Mucosa of rectum (tissue), 2 donors: ENCODE measurements around the gene SERTAD3.
A peak's percentile ranks its signal among the peaks of the same experiment; 100 is the strongest.
"Not testable (repeated sequence)": the region's sequence is repeated elsewhere in the genome, so short reads cannot be mapped to it uniquely, and the experiment has no call there.

Source experiments
- H3K27ac ChIP-seq, 2 donors: one replicate each; pipeline ENCODE4 v1.7.0; 2013; ENCODE audit warnings: inconsistent platforms in 2 of 2, low read depth in 2 of 2, low read length in 2 of 2
- H3K27me3 ChIP-seq, 2 donors: one replicate each; pipeline ENCODE4 v1.7.0; 2013; ENCODE audit warnings: low read length in 2 of 2; ENCODE audit not compliant: control insufficient read depth in 2 of 2, insufficient read depth in 2 of 2
- H3K36me3 ChIP-seq, 2 donors: one replicate each; pipeline ENCODE4 v1.7.0; 2013; ENCODE audit warnings: low read length in 2 of 2; ENCODE audit not compliant: control insufficient read depth in 2 of 2, insufficient read depth in 2 of 2
- H3K4me1 ChIP-seq, 2 donors: one replicate each; pipeline ENCODE4 v1.7.0; 2013; ENCODE audit warnings: low read length in 2 of 2, mild to moderate bottlenecking in 1 of 2; ENCODE audit not compliant: control insufficient read depth in 2 of 2, insufficient read depth in 2 of 2
- H3K4me3 ChIP-seq, 2 donors: one replicate each; pipeline ENCODE4 v1.7.0; 2013; ENCODE audit warnings: low read length in 2 of 2
- H3K9ac ChIP-seq, 2 donors: one replicate each; pipeline ENCODE4 v1.7.0; 2013; ENCODE audit warnings: low read length in 2 of 2, low read depth in 1 of 2, mild to moderate bottlenecking in 1 of 2
- H3K9me3 ChIP-seq, 2 donors: one replicate each; pipeline ENCODE4 v1.7.0; 2013; ENCODE audit warnings: low read length in 2 of 2; ENCODE audit not compliant: control insufficient read depth in 2 of 2
- donor health status: healthy.
- donor health status: Normal muscosa, but diverticular disease.

Gene SERTAD3

DNA sequence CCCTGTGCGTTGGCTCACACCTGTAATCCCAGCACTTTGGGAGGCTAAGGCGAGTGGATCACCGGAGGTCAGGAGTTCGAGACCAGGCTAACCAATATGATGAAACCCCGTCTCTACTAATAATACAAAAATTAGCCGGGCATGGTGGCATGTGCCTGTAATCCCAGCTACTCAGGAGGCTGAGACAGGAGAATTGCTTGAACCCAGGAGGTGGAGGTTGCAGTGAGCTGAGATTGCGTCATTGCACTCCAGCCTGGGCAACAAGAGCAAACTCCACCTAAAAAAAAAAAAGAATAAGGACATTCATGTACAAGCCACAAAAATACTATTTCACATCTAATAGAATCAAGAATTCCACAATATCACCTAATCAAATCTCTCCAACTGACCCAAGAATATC lies 15.9 kb downstream of the SERTAD3 start:
- not testable (repeated sequence) for H3K27me3 ChIP-seq, H3K9ac ChIP-seq, H3K4me3 ChIP-seq, H3K36me3 ChIP-seq, H3K9me3 ChIP-seq, H3K27ac ChIP-seq
- peaks cover 13 to 15% of the 10 kb centered on the region in 2 donors for H3K4me1 ChIP-seq

DNA sequence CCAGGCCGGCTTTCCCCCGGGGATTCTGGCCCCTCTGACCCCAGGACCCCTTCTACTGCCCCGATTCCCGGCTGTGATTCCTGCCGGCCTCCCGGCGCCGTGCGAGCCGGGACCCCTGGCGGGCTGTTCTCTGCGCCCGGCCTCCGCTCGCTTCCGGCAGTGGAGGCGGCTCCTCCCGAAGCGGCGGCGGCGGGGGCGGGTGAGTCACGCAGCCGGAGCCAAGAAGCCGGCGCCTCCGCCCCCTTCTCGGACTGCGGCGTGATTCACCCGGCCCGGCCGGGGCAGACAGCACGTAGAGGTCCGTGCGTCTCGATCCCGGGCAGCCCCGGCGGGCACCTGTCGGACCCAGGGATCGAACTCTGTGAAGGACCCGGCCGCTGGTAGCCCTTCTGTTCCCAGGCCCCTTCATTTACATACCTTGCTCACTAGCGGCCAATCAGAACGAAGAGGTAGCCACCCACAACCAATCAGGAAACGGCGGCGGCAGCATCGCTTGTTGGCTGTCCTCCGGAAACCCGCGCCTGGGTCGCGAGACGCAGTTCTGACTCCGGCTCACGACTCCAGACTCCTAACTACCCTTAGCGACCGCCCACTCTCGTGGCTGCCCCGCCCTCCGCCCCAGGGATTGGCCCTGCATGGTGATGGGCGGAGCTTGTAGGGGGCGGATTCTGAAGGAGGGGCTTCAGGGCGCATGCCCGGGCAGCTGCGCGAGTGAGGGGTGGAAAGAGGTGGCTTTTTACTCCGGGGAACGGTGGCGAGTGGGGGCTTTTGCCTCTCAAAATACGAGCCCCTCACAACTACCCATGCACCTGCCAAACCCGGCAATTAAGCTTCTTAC lies 18.5 kb downstream of the SERTAD3 start, which contains the start of gene SERTAD1:
Gene SERTAD1, minus strand, starts transcription at position 543 of the 838 bp plus-strand sequence. CDS start 2,446 bp downstream, outside the sequence.
- H3K27ac ChIP-seq, result peak within 1 kb of the TSS; percentile 95 to 98
- H3K27me3 ChIP-seq, result no peaks in the 10 kb centered on the region
- peak within 1 kb of the TSS; percentile 79 to 88 for H3K9ac ChIP-seq
- H3K9me3 ChIP-seq, result no peaks in the 10 kb centered on the region
- peaks cover 8 to 12% of the 10 kb centered on the region in 2 donors for H3K36me3 ChIP-seq
- peaks cover 15 to 22% of the 10 kb centered on the region in 2 donors for H3K4me1 ChIP-seq
- peak within 1 kb of the TSS; percentile 79 to 95 for H3K4me3 ChIP-seq

DNA sequence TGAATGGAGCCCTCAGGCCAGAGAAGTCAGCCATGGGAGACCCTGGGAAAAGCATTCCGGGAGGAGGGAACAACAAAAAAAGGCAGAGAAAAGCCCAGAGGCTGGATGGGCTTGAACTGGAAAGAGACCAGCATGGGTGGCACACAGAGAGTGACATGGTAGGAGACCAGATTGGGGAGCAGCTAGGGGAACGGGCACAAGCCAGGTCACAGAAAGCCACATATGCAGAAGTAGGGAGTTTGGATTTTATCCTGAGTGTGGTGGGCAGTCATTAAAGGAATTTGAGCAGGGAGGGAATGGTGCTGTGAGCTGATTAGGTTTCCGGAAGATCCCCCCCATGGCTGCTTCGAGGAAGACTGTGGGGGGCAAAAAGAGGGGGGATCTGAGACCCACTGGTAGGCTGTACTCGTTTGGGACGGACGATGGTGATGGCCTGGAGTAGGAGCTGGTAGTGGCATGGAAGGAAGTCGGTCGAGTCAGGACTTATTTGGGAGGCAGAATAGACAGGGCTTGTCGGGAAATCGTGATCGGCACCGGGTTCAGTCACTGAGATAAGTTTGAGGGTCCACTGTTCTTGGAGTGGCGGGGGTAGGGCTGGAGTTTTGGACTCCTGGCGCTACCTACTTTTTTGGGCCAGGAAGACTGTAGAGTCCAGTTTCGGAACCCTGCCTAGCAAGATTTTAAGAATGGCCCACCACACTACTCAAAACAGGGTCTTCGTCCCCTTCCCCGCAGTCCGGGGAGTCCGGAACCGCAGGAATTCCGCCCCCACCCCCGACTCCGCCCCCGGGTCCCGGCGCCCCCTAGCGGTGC lies 19.3 kb downstream of the SERTAD3 start:
- H3K4me3 ChIP-seq, result peak overlapping the region; percentile 65 to 95
- H3K4me1 ChIP-seq, result peaks cover 15 to 22% of the 10 kb centered on the region in 2 donors
- no peaks in the 10 kb centered on the region for H3K27me3 ChIP-seq
- H3K27ac ChIP-seq, result peak overlapping the region; percentile 95 to 98
- no peaks in the 10 kb centered on the region for H3K9me3 ChIP-seq
- peak overlapping the region; percentile 79 to 88 for H3K9ac ChIP-seq
- peaks cover 8 to 12% of the 10 kb centered on the region in 2 donors for H3K36me3 ChIP-seq

DNA sequence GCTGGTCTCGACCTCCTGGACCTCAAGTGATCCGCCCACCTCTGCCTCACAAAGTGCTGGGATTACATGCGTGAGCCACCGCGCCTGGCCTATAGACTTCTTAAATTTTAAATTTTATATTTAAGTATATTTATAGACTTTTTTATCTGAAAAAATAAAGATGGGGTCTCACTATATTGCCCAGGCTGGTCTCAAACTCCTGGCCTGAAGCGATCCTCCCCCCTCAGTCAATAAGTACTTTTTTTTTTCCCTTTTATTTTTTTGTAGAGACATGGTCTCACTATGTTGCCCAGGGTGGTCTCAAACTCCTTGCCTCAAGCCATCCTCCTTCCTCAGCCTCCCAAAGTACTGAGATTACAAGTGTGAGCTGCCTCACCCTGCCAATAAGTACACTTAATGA lies 20.2 kb downstream of the SERTAD3 start:
- Histone ChIP-seq H3K9ac (peak overlapping the region in 1 of 2 donors; percentile 31), H3K36me3 (peaks cover 8 to 12% of the 10 kb centered on the region in 2 donors), H3K4me3 (peak overlapping the region in 1 of 2 donors; percentile 95), H3K27me3 (no peaks in the 10 kb centered on the region), H3K4me1 (peaks cover 15 to 22% of the 10 kb centered on the region in 2 donors), H3K9me3 (no peaks in the 10 kb centered on the region), H3K27ac (no peak overlapping the region)

DNA sequence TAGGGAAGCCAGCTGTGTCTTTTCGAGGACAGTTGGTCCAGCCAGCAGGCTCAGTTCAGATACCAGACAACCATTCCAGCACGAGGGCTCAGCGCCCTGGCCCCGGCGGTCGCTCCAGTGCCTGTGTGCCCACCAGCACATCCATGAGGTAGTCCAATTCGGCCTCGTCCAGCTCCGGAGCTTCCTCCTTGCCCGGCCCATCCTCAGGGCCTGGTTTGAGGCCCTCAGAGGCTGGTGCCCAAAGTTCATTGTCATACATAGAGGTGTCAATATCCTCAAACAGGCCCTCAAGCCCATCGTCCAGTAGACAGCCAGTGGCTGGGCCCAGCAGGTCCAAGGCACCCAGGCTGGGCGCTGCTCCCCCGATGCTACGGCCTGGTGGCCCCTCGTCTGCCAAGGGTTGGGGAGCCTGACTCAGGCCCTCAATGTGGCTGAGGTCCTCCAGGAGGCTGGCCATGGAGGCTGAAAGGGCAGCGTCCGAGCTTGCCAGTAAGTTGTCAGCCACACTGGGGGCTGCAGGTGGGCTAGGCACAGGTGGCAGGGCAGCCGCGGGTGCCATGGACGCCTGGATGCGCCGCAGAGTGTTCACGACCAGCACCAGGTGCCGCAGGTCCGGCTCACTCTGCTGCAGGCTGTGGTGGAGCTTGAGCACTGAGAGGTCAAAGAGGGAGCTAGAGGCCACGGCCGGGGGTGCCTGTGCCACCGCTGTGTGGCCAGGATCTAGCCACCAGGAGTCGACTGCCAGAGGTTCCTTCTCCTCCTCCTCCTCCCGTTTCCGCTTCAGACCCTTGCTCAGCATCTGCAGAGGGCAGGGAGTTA lies 21.2 kb downstream of the SERTAD3 start:
- H3K36me3 ChIP-seq, result peaks cover 8 to 12% of the 10 kb centered on the region in 2 donors
- peak overlapping the region; percentile 17 to 89 for H3K9ac ChIP-seq
- no peaks in the 10 kb centered on the region for H3K27me3 ChIP-seq
- no peaks in the 10 kb centered on the region for H3K9me3 ChIP-seq
- H3K4me3 ChIP-seq, result no peak overlapping the region
- H3K4me1 ChIP-seq, result peaks cover 15 to 22% of the 10 kb centered on the region in 2 donors
- H3K27ac ChIP-seq, result peak overlapping the region; percentile 96 to 98

DNA sequence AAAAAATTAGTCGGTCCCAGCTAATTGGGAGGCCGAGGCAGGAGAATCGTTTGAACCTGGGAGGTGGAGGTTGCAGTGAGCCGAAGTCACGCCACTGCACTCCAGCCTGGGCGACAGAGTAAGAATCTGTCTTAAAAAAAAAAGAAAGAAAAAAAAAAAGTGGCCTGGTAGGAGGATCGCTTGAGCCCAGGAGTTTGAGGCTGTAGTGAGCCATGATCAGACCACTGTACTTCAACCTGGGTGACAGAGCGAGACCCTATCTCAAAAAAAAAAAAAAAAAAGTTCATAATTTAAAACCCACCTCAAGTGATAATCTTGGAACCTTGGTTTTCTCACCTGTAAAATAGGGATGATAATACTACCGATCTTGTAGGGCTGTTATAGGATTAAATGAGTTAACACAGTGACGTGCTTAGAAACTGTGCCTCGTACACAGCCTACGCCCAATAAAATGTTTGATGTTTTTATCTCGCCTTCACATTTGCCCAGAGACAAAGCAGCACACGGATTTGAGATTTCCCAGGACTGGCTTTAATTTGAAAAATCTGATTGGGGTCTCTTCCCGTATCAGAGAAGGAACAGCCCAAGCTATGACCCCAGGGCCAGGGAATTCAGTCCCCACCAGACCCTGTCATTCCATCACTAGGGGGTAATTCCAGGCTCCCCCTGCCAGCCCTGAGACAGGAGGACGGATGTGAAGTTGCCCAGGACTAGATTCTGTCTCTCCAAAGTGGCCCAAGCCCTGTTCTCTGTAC lies 22.0 kb downstream of the SERTAD3 start:
- Histone ChIP-seq H3K27me3 (no peaks in the 10 kb centered on the region), H3K27ac (peak overlapping the region; percentile 96 to 98), H3K9ac (peak overlapping the region; percentile 89 to 96), H3K9me3 (no peaks in the 10 kb centered on the region), H3K4me1 (peaks cover 16 to 22% of the 10 kb centered on the region in 2 donors), H3K36me3 (peaks cover 8 to 12% of the 10 kb centered on the region in 2 donors), H3K4me3 (peak overlapping the region in 1 of 2 donors; percentile 81)

DNA sequence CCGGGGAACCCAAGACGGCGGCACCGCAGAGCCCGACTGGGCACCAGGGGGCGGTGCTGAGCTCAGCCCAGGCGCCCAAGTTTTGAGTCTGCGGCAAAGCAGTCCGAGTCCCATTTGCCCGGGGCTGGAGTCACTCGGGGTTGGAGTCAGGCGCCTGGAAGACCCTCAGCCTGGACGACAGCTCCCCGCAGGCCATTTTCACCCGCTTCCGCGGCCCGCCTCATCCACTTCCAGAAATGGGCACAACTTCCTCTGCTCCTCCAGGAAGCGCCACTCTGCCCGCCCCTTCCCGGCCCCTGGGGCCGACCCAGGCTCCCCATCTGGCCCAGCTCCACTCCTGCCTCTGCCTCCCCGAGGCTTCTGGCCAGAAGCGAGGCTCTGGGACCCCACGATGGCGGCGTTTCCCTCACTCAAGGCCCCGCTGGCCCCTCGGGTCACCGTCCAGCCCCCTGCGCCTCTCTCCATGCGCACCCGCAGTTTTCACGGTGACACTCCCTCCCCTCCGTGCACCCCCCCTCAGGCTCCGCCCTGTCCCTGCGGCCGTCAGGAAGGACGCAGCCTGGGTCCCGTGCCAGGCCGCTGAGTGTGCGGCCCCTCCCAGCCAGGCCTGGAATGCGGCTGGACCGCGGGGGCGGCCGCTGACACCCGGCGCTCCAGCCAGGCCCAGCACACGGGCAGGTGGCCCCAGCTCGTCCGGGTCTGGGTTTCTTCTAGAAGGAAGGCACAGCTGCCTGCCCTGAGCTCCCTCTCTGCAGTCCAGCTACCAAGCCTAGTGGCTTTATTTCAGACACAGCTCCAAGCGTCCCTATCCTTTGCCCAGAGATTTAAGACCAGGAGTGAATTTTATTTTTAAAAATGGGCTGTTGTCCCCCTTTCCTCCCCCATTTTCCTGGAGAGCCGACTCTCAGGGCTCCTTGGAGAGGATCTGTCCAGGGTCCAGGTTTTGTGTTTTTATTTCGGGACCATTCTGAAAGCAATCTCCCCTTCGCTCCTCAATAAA lies 23.1 kb downstream of the SERTAD3 start:
- Histone ChIP-seq H3K9ac (peak overlapping the region; percentile 89 to 96), H3K9me3 (no peaks in the 10 kb centered on the region), H3K27me3 (no peaks in the 10 kb centered on the region), H3K36me3 (peaks cover 8 to 12% of the 10 kb centered on the region in 2 donors), H3K4me3 (peak overlapping the region; percentile 76 to 81), H3K4me1 (peaks cover 17 to 18% of the 10 kb centered on the region in 2 donors), H3K27ac (peak overlapping the region; percentile 96 to 98)

DNA sequence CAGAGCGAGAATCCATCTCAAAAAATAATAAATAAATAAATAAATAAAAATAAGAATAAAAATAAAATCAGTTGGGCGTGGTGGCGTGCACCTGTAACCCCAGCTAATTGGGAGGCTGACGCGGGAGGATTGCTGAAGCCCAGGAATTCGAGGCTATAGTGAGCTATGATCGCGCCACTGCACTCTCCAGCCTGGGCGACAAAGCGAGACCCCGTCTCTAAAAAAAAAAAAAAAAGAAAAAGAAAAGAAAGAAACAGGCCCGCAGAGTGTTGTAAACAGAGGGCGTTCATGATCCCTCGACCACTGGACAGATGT lies 23.7 kb downstream of the SERTAD3 start:
- Histone ChIP-seq H3K4me1 (peaks cover 16 to 18% of the 10 kb centered on the region in 2 donors), H3K36me3 (peaks cover 8 to 12% of the 10 kb centered on the region in 2 donors), H3K9ac (peak overlapping the region; percentile 89 to 96), H3K27me3 (no peaks in the 10 kb centered on the region), H3K4me3 (peak overlapping the region; percentile 76 to 81), H3K9me3 (no peaks in the 10 kb centered on the region), H3K27ac (peak overlapping the region; percentile 96 to 98)
